HEK293 (cell line): ENCODE data around the gene DCAF8.

Experiments used
- CTCF ChIA-PET: fragments of 350-600 bp; formaldehyde crosslinking; extraction: SDS; loops from one replicate; lab custom pipeline; 2021; ENCODE audit warnings: antibody characterized with exemption; lab: Yijun Ruan, JAX
- POLR2A ChIA-PET: fragments of 300-600 bp; formaldehyde crosslinking; extraction: SDS; loops from one replicate; lab custom pipeline; 2020; ENCODE audit warnings: antibody characterized with exemption, inconsistent platforms; lab: Yijun Ruan, JAX
- H3K27ac ChIP-seq: fragments of 200-500 bp; sonication (Bioruptor generic); 2 replicates; pipeline ENCODE4 v1.5.1; 2014; ENCODE audit warnings: low read depth, low read length, control low read depth, inconsistent platforms; ENCODE audit errors: extremely low read depth
- H3K36me3 ChIP-seq, 2 experiments: fragments of 200-500 bp in 1 of 2; sonication (Bioruptor generic) in 1 of 2; 1 replicate in 1 of 2; 2 replicates in 1 of 2; pipeline ENCODE4 v1.5.1; 2014 to 2017; ENCODE audit warnings: inconsistent platforms in 2 of 2, low read length in 2 of 2; ENCODE audit not compliant: control insufficient read depth in 2 of 2, insufficient read depth in 1 of 2
- H3K4me1 ChIP-seq: fragments of 200-500 bp; sonication (Bioruptor generic); 2 replicates; pipeline ENCODE4 v1.5.1; 2014; ENCODE audit warnings: mild to moderate bottlenecking, low read length, inconsistent platforms; ENCODE audit not compliant: control insufficient read depth, insufficient read depth
- H3K4me3 ChIP-seq: 2 replicates; pipeline ENCODE4 v1.5.1; 2011; ENCODE audit warnings: low read depth, mild to moderate bottlenecking, control low read depth, low read length, moderate library complexity
- H3K9me3 ChIP-seq: fragments of 200-500 bp; sonication (Bioruptor generic); 2 replicates; pipeline ENCODE4 v1.5.1; 2014; ENCODE audit warnings: low read depth, low read length, inconsistent platforms; ENCODE audit not compliant: control insufficient read depth, insufficient read depth
- KLF1 ChIP-seq: fragments of 450-650 bp; formaldehyde crosslinking; IDR thresholded peaks from 2 replicates; pipeline ENCODE4 v1.5.1; 2016; ENCODE audit warnings: missing biosample characterization, missing genetic modification characterization
- KLF16 ChIP-seq: fragments of 450-650 bp; formaldehyde crosslinking; IDR thresholded peaks from 2 replicates; pipeline ENCODE4 v1.5.1; 2017; ENCODE audit warnings: missing biosample characterization, missing genetic modification characterization
- KLF8 ChIP-seq: fragments of 450-650 bp; formaldehyde crosslinking; IDR thresholded peaks from 2 replicates; pipeline ENCODE4 v1.5.1; 2016; ENCODE audit warnings: missing biosample characterization, missing genetic modification characterization
- KLF9 ChIP-seq: fragments of 450-650 bp; formaldehyde crosslinking; IDR thresholded peaks from 2 replicates; pipeline ENCODE4 v1.5.1; 2016; ENCODE audit warnings: missing biosample characterization, missing genetic modification characterization, low read depth
- REST ChIP-seq: fragments of 450-650 bp; formaldehyde crosslinking; IDR thresholded peaks from 2 replicates; pipeline ENCODE4 v1.5.1; 2016; ENCODE audit warnings: missing biosample characterization, missing genetic modification characterization
- SP3 ChIP-seq: fragments of 450-650 bp; formaldehyde crosslinking; IDR thresholded peaks from 2 replicates; pipeline ENCODE4 v1.5.1; 2016; ENCODE audit warnings: missing biosample characterization, missing genetic modification characterization
- YY1 ChIP-seq: fragments of 450-650 bp; formaldehyde crosslinking; IDR thresholded peaks from 2 replicates; pipeline ENCODE4 v1.5.1; 2018; ENCODE audit warnings: missing biosample characterization, missing genetic modification characterization
- YY2 ChIP-seq: fragments of 450-650 bp; formaldehyde crosslinking; IDR thresholded peaks from 2 replicates; pipeline ENCODE4 v1.5.1; 2016; ENCODE audit warnings: missing biosample characterization, missing genetic modification characterization
- ZBTB10 ChIP-seq: fragments of 450-650 bp; formaldehyde crosslinking; IDR thresholded peaks from 2 replicates; pipeline ENCODE4 v1.5.1; 2016; ENCODE audit warnings: missing biosample characterization, missing genetic modification characterization
- ZBTB17 ChIP-seq: fragments of 450-650 bp; formaldehyde crosslinking; IDR thresholded peaks from 2 replicates; pipeline ENCODE4 v1.5.1; 2016; ENCODE audit warnings: missing biosample characterization, missing genetic modification characterization
- ZBTB49 ChIP-seq: fragments of 450-650 bp; formaldehyde crosslinking; IDR thresholded peaks from 2 replicates; pipeline ENCODE4 v1.5.1; 2016; ENCODE audit warnings: missing biosample characterization, missing genetic modification characterization, low read depth
- ZNF175 ChIP-seq: fragments of 450-650 bp; formaldehyde crosslinking; IDR thresholded peaks from 2 replicates; pipeline ENCODE4 v1.5.1; 2016; ENCODE audit warnings: missing biosample characterization, missing genetic modification characterization
- ZNF221 ChIP-seq: fragments of 450-650 bp; formaldehyde crosslinking; IDR thresholded peaks from 2 replicates; pipeline ENCODE4 v1.5.1; 2017; ENCODE audit warnings: missing biosample characterization, missing genetic modification characterization, borderline replicate concordance
- ZNF26 ChIP-seq: fragments of 450-650 bp; formaldehyde crosslinking; IDR thresholded peaks from 2 replicates; pipeline ENCODE4 v1.5.1; 2016; ENCODE audit warnings: missing biosample characterization, missing genetic modification characterization
- ZNF292 ChIP-seq: fragments of 450-650 bp; formaldehyde crosslinking; IDR thresholded peaks from 2 replicates; pipeline ENCODE4 v1.5.1; 2016; ENCODE audit warnings: low read depth, missing biosample characterization, missing genetic modification characterization, borderline replicate concordance
- ZNF324 ChIP-seq: fragments of 450-650 bp; formaldehyde crosslinking; IDR thresholded peaks from 2 replicates; pipeline ENCODE4 v1.5.1; 2016; ENCODE audit warnings: missing biosample characterization, missing genetic modification characterization
- ZNF335 ChIP-seq: fragments of 450-650 bp; formaldehyde crosslinking; conservative IDR thresholded peaks from 2 replicates; pipeline ENCODE4 v1.5.1; 2016; ENCODE audit warnings: missing biosample characterization, missing genetic modification characterization
- ZNF501 ChIP-seq: fragments of 450-650 bp; formaldehyde crosslinking; IDR thresholded peaks from 2 replicates; pipeline ENCODE4 v1.5.1; 2016; ENCODE audit warnings: missing biosample characterization, missing genetic modification characterization
- ZNF544 ChIP-seq: fragments of 450-650 bp; formaldehyde crosslinking; IDR thresholded peaks from 2 replicates; pipeline ENCODE4 v1.5.0; 2017; ENCODE audit warnings: missing biosample characterization, missing genetic modification characterization
- ZNF580 ChIP-seq: fragments of 450-650 bp; formaldehyde crosslinking; IDR thresholded peaks from 2 replicates; pipeline ENCODE4 v1.5.1; 2016; ENCODE audit warnings: missing biosample characterization, missing genetic modification characterization
- ZNF645 ChIP-seq: fragments of 450-650 bp; formaldehyde crosslinking; IDR thresholded peaks from 2 replicates; pipeline ENCODE4; 2016; ENCODE audit warnings: missing biosample characterization, missing genetic modification characterization
- ZNF670 ChIP-seq: fragments of 450-650 bp; formaldehyde crosslinking; IDR thresholded peaks from 2 replicates; pipeline ENCODE4 v1.5.1; 2016; ENCODE audit warnings: missing biosample characterization, missing genetic modification characterization, low read depth
- ZSCAN30 ChIP-seq: fragments of 450-650 bp; IDR thresholded peaks from 2 replicates; pipeline ENCODE4 v1.5.1; 2018; ENCODE audit warnings: missing biosample characterization, mild to moderate bottlenecking, missing genetic modification characterization, moderate library complexity
- ZXDB ChIP-seq: fragments of 450-650 bp; formaldehyde crosslinking; IDR thresholded peaks from 2 replicates; pipeline ENCODE4 v1.5.1; 2016; ENCODE audit warnings: missing biosample characterization, missing genetic modification characterization

The DCAF8 gene

GRCh38 chr1:160285506-160285905 lies 23.2 kb upstream of the DCAF8 start (continued):
- TF ChIP-seq ZNF221 (tag by site-specific recombination) (no peak), ZNF292 (tag by site-specific recombination) (no peak)
- TF ChIP-seq, all 188 proteins: peak for 0

- H3K4me1 ChIP-seq: no peaks in the 10 kb centered on the region
- ChIA-PET POLR2A (interaction anchor here (0.7 to 2.1 kb wide), 11 partner anchors 10 to 144 kb away, joined by 3 to 20 read pairs (median 3); partner anchors contain the start of gene DCAF8), CTCF (interaction anchor here (0.6 to 2.4 kb wide), 12 partner anchors 19 to 187 kb away, joined by 3 to 10 read pairs (median 4); no protein-coding TSS in a partner anchor)
- peak within 1 kb of the TSS; percentile 82 for H3K4me3 ChIP-seq
- H3K9me3 ChIP-seq: no peaks in the 10 kb centered on the region
- H3K36me3 ChIP-seq: peaks cover 21 to 47% of the 10 kb centered on the region in 2 experiments; a peak in 2 of 3 replicates
- peak within 1 kb of the TSS; percentile 30; the same call in 1 of the 2 replicates for H3K27ac ChIP-seq
- TF ChIP-seq ZNF175 (tag by site-specific recombination): no peak
- TF ChIP-seq KLF16 (tag by site-specific recombination): peak; percentile 91
- TF ChIP-seq ZBTB17 (tag by site-specific recombination): peak; percentile 42
- TF ChIP-seq YY2: peak; percentile 70
- 0 out of 2 replicates have a peak, but pooled peaks have one; percentile 53 for TF ChIP-seq ZNF324 (tag by site-specific recombination)
- TF ChIP-seq ZXDB: peak; percentile 48; the same call in 1 of the 2 replicates
- TF ChIP-seq ZBTB49 (tag by site-specific recombination): no peak
- TF ChIP-seq ZNF544 (tag by site-specific recombination): no peak
- TF ChIP-seq SP3 (tag by site-specific recombination): peak; percentile 98
- no peak for TF ChIP-seq ZNF670 (tag by site-specific recombination)
- peak; percentile 72 for TF ChIP-seq ZNF335 (tag by site-specific recombination)
- TF ChIP-seq ZNF26 (tag by site-specific recombination): no peak
- TF ChIP-seq REST (tag by site-specific recombination): peak; percentile 39; the same call in 1 of the 2 replicates
- peak; percentile 96 for TF ChIP-seq KLF9 (tag by site-specific recombination)
- TF ChIP-seq ZNF645 (tag by site-specific recombination): no peak
- peak; percentile 93 for TF ChIP-seq YY1 (tag by site-specific recombination)
- TF ChIP-seq ZNF501 (tag by site-specific recombination): 0 out of 2 replicates have a peak, but pooled peaks have one; percentile 33
- TF ChIP-seq ZBTB10 (tag by site-specific recombination): peak; percentile 90; the same call in 1 of the 2 replicates
- TF ChIP-seq ZSCAN30: 0 out of 2 replicates have a peak, but pooled peaks have one; percentile 23
- peak; percentile 26; the same call in 1 of the 2 replicates for TF ChIP-seq KLF1 (tag by site-specific recombination)
- TF ChIP-seq KLF8 (tag by site-specific recombination): peak; percentile 69; the same call in 1 of the 2 replicates
- TF ChIP-seq ZNF580 (tag by site-specific recombination): peak; percentile 61; the same call in 1 of the 2 replicates
Measured at GRCh38 chr1:160284782-160285344, 22.5 kb upstream of the DCAF8 start, which contains the start of gene PEX19. Gene PEX19 (minus strand): TSS chr1:160285133. CDS start chr1:160285124, 9 bp downstream.
